Measurements from ENCODE around the gene PKNOX2. TPM values are rescaled to one million over a fixed set of nuclear protein-coding genes. Genes with fewer than 3 reads are reported as not detected.

The PKNOX2 gene
- total RNA-seq, 4 donors from 2014 or later, result 1.2 to 5.7 (median 2.2) TPM

DNA sequence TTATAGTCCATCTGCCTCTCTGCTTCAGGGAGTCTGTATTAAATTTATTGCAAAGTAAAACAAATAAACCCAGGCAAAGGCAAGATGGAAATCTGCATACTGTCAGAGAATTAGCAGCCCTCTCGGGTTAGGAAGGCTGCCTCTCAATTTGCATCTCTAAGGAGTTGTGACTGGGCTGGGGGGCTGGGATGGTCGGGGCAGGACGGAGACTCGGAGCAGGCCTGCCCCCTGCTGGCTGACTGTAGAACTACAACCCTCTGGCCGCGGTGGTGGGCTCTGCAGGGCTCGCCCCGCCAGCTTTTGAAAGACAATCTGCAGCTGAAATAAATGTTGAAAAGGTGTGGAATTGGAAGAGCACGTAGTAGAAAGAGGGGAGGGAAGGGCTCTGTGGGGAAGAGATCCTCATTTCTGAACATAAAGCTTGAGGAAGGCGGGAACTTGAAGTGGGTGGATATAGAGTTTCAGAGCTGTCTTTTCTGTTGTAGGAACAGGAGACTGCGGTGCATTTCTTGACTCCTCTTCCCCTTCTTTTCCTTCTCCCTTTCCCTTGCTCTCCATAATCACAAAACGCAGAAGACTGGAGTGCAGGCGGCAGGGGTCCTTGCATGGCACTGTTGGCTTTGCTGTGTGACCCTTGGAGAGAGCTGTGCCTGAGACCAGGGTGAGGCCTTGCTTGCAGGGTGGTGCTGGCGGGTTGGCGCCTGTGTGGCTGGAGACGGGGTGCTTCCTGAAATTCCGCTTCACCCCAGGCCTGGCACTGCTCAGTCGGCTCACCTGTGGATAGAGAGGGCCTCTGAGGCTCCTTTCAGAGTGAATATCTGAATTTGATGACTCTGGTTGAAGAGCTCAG, 22.6 kb upstream of the PKNOX2 start:
- no peaks in the 10 kb centered on the region for H3K9me3 ChIP-seq
- H3K27ac ChIP-seq, result no peak overlapping the region
- peaks cover 0 to 5% (median 2%) of the 10 kb centered on the region in 3 donors for H3K4me1 ChIP-seq
- WGBS, 2 donors (ENCODE audit: low coverage in 1 of 2), result 33 to 74% methylated on average over 4 to 5 of the region's 18 CpGs
- ATAC-seq, result peak; percentile 71
- TF ChIP-seq, protein P1, sequence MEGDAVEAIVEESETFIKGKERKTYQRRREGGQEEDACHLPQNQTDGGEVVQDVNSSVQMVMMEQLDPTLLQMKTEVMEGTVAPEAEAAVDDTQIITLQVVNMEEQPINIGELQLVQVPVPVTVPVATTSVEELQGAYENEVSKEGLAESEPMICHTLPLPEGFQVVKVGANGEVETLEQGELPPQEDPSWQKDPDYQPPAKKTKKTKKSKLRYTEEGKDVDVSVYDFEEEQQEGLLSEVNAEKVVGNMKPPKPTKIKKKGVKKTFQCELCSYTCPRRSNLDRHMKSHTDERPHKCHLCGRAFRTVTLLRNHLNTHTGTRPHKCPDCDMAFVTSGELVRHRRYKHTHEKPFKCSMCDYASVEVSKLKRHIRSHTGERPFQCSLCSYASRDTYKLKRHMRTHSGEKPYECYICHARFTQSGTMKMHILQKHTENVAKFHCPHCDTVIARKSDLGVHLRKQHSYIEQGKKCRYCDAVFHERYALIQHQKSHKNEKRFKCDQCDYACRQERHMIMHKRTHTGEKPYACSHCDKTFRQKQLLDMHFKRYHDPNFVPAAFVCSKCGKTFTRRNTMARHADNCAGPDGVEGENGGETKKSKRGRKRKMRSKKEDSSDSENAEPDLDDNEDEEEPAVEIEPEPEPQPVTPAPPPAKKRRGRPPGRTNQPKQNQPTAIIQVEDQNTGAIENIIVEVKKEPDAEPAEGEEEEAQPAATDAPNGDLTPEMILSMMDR (IDR thresholded peaks at IDR 0.05), result peak; percentile 82 to 94 (median 86)
- TF ChIP-seq POLR2A (IDR thresholded peaks at IDR 0.05), result no peak
- peaks cover 46% of the 10 kb centered on the region for H3K27me3 ChIP-seq
- H3K4me3 ChIP-seq, result no peak overlapping the region
- H3K36me3 ChIP-seq, result no peaks in the 10 kb centered on the region

DNA sequence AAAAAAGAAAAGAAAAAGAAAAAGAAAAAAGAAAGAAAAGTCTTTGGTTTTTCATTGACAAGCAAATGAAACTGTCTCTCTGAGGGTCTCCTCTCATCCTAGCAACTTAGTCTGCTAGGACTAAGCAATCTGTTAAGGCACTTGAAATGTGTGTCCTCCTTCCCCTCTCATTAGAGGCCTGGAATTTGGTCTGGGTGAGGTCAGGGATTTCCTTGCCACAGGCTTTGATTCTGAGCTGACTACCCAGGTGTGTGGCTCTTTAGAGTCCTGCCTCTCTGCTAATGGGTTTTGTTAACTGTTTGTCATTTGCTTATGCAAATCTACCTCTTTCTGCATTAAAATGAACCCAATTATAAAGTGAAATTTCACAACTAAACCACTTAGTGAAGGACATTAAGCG, 18.3 kb upstream of the PKNOX2 start:
- Histone ChIP-seq H3K27me3 (peaks cover 20% of the 10 kb centered on the region), H3K4me1 (peaks cover 0 to 5% (median 2%) of the 10 kb centered on the region in 3 donors), H3K27ac (no peak overlapping the region), H3K36me3 (no peaks in the 10 kb centered on the region), H3K4me3 (no peak overlapping the region), H3K9me3 (no peaks in the 10 kb centered on the region)
- TF ChIP-seq POLR2AphosphoS5 (IDR thresholded peaks at IDR 0.05) (no peak), POLR2A (IDR thresholded peaks at IDR 0.05) (no peak), EP300 (IDR thresholded peaks at IDR 0.05) (no peak)
- TF ChIP-seq, protein P1 (IDR thresholded peaks at IDR 0.05), result no peak
- 88 to 100% methylated on average over 1 of the region's 1 CpG for WGBS, 2 donors (ENCODE audit: low coverage in 1 of 2)
- ATAC-seq, result no peak

DNA sequence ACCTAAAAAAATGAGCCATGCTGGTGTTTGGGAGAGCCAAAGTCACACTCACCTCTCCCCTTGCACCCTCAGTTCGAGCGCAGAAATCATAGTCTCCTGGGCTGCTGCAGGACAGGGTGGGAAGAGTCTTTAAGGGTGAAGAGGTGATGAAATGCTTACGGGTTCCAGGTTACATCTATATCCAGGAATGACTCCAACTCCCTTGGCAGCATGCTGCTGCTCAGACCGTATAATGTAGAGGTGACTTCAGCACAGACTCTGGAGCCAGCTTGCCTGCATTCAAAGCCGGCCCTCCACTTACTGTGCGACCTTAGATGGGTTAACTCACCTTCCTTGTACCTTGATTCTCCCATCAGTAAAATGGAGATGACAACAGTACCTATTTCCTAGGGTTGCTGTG, 17.3 kb upstream of the PKNOX2 start:
- Histone ChIP-seq H3K4me1 (no peaks in the 10 kb centered on the region), H3K27me3 (peaks cover 10% of the 10 kb centered on the region), H3K27ac (no peak overlapping the region), H3K4me3 (no peak overlapping the region), H3K36me3 (no peaks in the 10 kb centered on the region), H3K9me3 (no peaks in the 10 kb centered on the region)
- WGBS, 2 donors (ENCODE audit: low coverage in 1 of 2), result 60 to 74% methylated on average over 2 to 6 of the region's 6 CpGs
- no peak for ATAC-seq
- TF ChIP-seq, protein P1 (IDR thresholded peaks at IDR 0.05), result no peak
- TF ChIP-seq POLR2AphosphoS5 (IDR thresholded peaks at IDR 0.05), result no peak
- no peak for TF ChIP-seq POLR2A (IDR thresholded peaks at IDR 0.05)
- no peak for TF ChIP-seq EP300 (IDR thresholded peaks at IDR 0.05)

DNA sequence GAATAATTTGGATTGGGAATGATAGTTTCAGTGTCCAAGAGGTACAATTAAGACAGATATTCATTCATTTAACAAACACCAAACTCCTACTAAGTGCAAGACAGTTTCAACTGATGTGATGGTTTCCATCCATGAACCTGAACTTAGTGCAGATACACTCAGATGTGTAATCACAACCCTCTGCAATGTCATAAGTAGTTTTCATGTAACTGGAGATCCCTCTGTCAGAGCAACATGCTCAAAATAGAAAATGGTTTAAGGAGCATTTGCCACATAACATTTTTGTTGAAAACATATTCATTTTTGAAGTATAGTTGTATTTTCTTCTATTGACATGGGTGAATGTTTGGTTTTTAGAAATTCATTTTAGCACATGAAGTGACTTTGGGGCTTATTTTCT, 16.5 kb upstream of the PKNOX2 start:
- ATAC-seq, result no peak
- H3K27me3 ChIP-seq, result peaks cover 2% of the 10 kb centered on the region
- no peak overlapping the region for H3K4me3 ChIP-seq
- H3K27ac ChIP-seq, result no peak overlapping the region
- TF ChIP-seq EP300 (IDR thresholded peaks at IDR 0.05) (no peak), POLR2A (IDR thresholded peaks at IDR 0.05) (no peak), POLR2AphosphoS5 (IDR thresholded peaks at IDR 0.05) (no peak)
- TF ChIP-seq, protein P1 (IDR thresholded peaks at IDR 0.05), result no peak
- H3K36me3 ChIP-seq, result no peaks in the 10 kb centered on the region
- no peaks in the 10 kb centered on the region for H3K9me3 ChIP-seq
- H3K4me1 ChIP-seq, result no peaks in the 10 kb centered on the region

DNA sequence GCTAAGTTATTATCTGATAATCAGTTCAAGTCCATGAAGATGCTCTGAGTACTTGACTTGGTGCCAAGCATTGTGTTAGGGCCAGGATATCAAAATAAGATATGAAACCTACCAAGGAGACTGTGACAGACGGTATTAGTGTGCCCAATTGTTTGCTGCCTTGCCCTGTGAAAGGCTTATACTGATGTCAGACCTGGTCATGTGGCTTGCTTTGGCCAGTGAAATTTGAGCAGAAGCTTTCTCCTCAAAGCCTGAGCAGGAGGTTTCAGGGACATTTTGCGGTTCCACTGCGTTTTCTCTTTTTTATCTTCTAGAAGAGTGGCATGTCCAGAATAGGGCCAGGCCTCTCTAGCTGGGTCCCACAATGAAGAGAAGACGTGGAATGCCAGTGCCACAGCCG, 15.8 kb upstream of the PKNOX2 start:
- WGBS, 2 donors (ENCODE audit: low coverage in 1 of 2), result 83 to 84% methylated on average over 3 to 5 of the region's 5 CpGs
- Histone ChIP-seq H3K36me3 (no peaks in the 10 kb centered on the region), H3K27me3 (no peaks in the 10 kb centered on the region), H3K9me3 (no peaks in the 10 kb centered on the region), H3K27ac (no peak overlapping the region), H3K4me3 (no peak overlapping the region), H3K4me1 (no peaks in the 10 kb centered on the region)
- TF ChIP-seq POLR2AphosphoS5 (IDR thresholded peaks at IDR 0.05) (no peak), EP300 (IDR thresholded peaks at IDR 0.05) (no peak)
- TF ChIP-seq, protein P1 (IDR thresholded peaks at IDR 0.05), result no peak
- ATAC-seq, result no peak

Data from gastroesophageal sphincter (tissue), 4 donors.